A172 (cell line): ENCODE measurements around the gene CDC45. TPM values are rescaled to one million over a fixed set of nuclear protein-coding genes. Genes with fewer than 3 reads are reported as not detected.

Source experiments
- DNase-seq: peaks from one replicate; pipeline ENCODE4 v3.0.0-alpha.2; 2015; ENCODE audit warnings: low spot score
- total RNA-seq: library from RNA; depleted of rRNA; stranded (reverse); fragments of >200 nt; shearing (Covaris generic); gene quantifications from 2 replicates; pipeline ENCODE4 v1.2.3, GENCODE V29; 2014

CDC45 gene
- total RNA-seq, 1 experiment from 2014 or later: 45.7 TPM

DNA sequence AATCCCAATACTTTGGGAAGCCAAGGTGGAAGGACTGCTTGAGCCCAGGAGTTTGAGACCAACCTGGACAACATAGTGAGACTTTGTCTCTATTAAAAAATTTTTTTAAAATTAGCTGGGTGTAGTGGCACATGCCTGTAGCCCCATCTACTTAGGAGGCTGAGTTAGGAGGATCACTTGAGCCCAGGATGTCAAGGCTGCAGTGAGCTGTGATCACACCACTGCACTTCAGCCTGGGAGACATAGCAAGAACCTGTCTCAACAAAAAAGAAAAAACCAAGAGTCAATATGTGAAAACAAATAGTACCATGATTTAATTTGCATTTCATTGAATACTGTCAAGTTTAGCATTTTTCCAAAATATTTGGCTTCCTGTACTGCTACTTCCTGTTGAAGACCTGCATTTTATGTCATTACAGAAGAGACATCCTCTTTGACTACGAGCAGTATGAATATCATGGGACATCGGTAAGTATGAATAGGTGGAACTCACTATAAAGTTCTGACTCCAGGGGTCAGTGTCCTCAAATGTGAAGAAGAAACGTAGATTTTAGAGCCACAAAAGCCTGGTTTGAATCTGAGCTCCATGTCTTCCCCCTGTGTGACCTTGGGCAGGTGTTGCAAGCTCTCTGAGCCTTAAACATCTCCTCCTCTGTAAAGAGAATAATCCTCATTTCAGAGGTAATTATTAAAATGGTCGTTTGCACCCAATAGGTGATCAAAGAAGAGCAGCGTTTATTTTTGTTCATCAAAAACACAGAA is 16.0 kb downstream of the CDC45 start:
- DNase-seq: no peak

DNA sequence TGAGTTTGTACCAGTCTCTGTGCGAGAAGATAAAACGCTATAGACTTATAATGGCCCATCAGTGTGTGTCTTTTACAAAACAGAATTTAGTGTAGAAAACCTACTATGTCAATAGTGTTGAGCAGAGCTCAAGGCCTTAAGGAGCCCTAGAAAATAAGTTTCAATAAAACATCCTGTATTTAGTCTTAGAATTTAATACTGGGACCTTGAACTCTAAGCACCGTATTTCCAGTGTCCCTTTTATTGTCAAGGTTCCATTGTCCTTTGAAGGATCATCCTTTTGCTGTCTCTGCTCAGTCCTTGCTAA is 16.6 kb downstream of the CDC45 start:
- no peak for DNase-seq

GRCh38 chr22:19497245-19497644 is 17.5 kb downstream of the CDC45 start:
- DNase-seq: no peak

- no peak for DNase-seq
Measured at GRCh38 chr22:19498154-19498865, 18.6 kb downstream of the CDC45 start.

- DNase-seq: no peak
Measured at GRCh38 chr22:19498866-19499190, 19.1 kb downstream of the CDC45 start.

DNA sequence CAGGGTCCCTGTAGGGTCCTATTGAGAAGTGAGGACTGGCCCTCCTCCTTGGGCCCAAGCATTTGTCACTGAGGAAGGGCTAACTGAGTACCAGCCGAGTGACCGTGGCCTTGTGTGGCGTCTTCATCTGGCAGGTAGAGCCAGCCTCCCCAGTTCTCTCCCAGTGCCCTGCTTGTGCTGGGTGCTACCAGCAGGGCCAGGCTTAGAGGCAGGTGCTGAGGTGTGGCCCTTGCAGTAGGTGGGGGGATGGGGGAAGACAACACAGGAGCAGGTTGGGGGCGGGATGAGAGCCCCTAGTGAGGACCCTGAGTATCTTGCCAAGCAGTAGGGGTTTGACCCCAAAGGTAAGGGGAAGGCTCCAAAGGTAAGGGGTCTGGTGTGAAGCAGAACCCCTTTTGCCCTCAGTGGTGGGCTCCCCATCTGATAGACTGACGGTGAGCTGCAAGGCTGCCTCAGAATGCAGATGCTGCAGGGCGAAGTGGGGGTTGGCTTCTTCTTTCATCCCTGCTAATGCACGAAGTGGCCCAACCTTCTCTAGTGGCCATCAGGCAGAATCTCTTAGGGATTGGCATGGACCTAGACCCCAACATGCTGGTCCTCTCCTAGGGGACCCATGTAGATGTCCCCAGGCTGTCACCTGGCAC is 19.6 kb downstream of the CDC45 start:
- DNase-seq: no peak

GRCh38 chr22:19499880-19500242 is 20.1 kb downstream of the CDC45 start:
- no peak for DNase-seq

- no peak for DNase-seq
Measured at GRCh38 chr22:19501897-19502447, 22.3 kb downstream of the CDC45 start.

DNA sequence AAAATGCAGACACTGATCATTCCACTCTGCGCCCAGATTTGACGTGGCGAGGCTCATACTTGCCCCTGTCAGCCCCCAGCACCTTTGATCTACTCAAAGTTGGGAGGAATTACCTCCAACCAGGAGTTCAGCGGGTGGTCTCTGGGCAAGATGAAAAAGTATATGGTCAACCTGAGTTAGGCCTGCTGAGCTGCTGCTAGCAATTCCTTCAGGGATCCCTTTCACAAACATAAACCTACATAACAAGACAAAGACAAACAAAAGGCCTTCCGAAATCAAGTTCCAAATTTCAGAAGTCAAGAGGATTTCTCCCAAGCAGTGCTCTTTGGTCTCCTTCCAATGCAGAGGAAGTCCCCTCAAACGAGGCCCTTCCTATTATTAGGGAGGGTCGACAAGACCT is 23.6 kb downstream of the CDC45 start:
- DNase-seq: no peak

GRCh38 chr22:19503869-19504268 is 24.1 kb downstream of the CDC45 start:
- no peak for DNase-seq

DNA sequence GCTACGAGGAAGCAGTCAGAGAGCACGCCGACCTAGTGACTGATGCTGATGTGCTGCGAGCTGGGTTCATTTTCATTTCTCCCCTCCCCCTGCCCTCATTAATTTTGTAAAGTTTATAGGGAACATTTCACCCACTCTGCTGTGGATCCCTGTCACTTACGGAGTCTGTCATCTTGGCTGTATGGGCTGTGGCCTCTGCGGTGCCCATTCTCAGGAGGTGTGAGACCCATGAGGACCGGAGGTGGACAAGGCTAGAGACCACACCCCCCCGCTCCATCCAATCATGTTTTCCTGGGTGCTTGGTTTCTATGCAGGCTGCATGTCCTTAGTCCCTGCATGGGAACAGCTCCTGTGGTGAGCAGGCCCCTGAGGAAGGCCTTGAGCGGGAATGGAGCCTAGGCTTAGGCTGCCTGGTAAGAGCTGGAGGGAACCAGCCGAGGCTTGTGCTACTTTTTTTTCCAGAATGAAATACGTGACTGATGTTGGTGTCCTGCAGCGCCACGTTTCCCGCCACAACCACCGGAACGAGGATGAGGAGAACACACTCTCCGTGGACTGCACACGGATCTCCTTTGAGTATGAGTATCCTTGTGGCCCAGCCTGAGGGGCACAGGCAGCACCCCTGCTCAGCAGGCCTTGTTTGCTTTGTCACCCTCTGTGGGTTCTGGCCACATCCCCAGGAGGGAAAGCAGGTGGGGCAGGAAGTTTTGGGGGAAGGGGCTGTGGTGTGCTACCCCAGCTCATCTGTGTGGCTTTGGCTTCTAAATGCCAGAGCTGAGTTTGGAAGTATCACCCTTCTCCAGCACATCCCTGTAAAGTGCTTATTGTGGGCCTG is 25.4 kb downstream of the CDC45 start:
- no peak for DNase-seq

DNA sequence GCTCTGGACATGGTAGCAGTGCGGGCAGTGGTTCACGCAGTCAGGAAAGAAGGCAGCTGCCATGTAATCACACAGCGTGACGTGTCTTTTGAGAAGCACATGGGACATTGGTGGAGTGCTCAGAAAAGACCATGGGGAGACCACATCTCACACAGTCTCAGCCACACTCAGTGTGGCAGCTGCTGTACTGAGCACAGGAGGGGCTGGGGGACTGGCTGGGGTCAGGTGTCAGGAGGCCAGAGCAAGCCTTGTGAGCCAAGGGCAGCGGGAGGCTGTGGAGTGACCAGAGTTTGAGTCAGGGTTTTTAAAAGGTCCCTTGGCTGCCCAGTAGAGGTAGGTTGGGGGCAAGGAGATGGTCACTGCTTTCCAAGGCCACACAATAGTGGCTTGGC is 26.0 kb downstream of the CDC45 start:
- no peak for DNase-seq

DNA sequence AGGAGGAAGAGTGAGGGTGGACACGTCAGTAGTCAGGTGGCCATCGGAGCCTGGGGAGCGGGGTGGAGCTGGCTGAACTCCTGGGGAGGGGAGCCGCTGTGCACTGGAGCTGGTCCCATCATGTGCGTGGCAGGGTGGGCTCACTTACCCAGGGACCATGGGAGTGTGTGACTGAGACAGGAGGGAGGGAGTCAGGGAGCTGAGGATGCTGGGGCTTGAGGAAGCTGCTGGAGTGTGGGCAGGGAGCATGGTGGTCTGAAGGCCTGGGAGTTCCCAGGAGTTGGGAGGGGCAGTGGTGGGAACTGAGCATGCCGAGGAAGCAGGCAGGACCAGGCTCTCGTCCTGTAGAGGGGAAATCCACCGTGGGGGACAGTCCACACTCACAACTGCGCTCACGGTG is 26.5 kb downstream of the CDC45 start:
- DNase-seq: no peak

DNA sequence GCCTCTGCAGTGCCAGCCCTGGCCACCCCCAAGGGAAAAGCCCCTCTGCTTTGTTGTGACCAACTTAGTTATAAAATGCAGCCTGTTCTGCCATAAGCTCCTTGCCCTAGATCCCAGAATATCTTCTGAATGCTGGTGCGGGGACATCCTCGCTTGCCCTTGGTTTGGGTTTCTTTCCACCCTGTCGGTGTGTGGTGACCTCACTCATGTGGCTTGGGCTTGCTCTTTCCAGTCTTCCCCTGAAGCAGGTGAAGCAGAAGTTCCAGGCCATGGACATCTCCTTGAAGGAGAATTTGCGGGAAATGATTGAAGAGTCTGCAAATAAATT is 27.8 kb downstream of the CDC45 start:
- no peak for DNase-seq

- DNase-seq: no peak
Measured at GRCh38 chr22:19508024-19508776, 28.5 kb downstream of the CDC45 start.

DNA sequence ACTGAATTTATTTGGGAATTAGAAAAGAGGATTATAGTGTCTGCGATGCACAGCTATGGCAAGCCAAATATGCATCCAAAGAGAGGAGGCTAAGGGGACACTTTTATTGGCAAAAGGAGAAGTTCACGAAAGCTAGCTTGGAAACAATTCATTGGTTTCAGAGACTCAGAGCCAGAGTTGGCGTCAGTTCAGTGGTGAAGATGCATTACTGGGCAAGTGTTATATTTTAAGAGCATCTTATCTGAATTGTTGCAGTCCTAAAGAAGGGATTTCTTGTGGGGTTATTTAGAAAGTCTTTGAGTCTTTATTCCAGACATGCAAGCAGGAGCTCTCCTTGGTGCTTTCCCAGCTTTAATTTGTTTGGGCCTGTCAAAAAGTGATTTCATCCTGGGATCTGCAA is 29.5 kb downstream of the CDC45 start:
- no peak for DNase-seq

GRCh38 chr22:19509923-19510322 is 30.2 kb downstream of the CDC45 start:
- no peak for DNase-seq

DNA sequence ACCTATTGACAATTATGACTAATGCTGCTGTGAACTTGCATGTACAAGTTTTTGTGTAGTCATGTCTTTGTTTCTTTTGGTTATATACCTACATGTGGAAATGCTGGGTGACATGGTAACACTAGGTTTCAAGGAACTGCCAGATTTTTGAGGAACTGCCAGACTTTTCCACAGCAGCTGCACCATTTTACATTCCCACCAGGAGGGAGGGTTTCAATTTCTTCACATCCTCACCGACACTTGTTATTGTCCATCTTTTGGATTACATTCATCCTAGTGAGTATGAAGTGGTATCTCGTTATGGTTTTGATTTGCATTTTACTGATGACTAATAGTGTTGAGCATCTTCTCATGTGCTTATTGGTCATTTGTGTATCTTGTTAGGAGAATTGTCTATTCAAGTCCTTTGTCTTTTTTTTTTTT is 31.2 kb downstream of the CDC45 start:
- no peak for DNase-seq

DNA sequence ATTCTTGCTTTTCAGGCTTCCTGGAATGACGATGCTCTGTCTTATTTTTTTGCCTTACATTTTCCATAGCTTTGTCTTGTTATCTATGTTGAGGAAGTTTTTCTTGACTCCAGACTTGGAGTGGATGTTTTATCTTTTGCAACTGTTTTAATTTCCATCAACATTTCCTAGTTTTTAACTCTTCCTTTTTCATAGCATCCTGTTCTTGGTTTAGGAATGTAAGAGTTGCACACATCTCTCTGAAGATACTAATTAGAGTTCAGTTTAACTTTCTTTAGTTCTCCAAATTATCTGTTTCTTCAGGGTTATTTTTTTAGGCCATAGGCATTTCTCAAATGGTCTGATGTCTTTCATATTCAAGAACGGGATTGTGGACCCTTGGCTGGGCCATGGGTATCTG is 34.1 kb downstream of the CDC45 start:
- no peak for DNase-seq

DNA sequence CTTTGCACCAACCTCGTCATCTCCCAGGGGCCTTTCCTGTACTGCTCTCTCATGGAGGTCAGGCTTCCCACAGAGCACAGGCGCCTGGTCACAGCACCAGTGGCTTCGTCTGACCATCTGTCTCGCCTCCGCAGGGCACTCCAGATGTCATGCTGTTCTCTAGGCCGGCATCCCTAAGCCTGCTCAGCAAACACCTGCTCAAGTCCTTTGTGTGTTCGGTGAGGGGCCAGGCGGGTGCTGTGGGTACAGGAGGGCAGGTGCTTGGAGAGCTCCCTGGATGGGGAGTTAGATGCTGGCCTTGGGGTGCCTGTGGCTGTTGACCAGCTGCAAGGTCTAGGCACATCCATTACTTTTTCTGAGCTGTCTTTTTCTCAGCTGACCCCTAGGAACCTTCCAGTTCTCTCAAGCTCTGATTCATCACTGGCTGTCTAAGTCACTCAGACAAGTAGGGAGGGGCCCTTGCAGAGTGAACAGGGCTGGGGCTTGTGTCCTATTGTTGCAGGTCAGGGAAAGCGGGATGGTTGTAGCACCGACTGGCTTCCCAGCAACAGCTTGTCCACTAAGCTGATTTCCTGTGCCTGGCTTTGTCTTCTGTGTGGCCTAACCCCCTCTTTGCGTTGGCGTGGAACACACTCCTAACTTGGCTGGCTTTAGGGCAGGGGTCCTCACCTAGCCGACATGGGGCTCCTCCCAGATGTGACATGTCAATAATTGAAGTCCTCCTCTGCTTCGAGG is 35.3 kb downstream of the CDC45 start:
- no peak for DNase-seq
